ENCODE data around the gene COX6A2. TPM values are rescaled to one million over a fixed set of nuclear protein-coding genes. Genes with fewer than 3 reads are reported as not detected.

The COX6A2 gene
- total RNA-seq, 2 experiments from 2014 or later = not detected

- CTCF ChIA-PET = no interaction called here
- intact Hi-C loops (cut with micrococcal nuclease) = no loop called here
- Mint-ChIP-seq H3K4me3 (no peak overlapping the region), H3K36me3 (ENCODE audit: low read depth) (no peaks in the 10 kb centered on the region), H3K9me3 (no peaks in the 10 kb centered on the region), H3K27ac (no peak overlapping the region), H3K4me1 (ENCODE audit: low read depth) (peaks cover 12% of the 10 kb centered on the region), H3K27me3 (ENCODE audit: low read depth) (peaks cover 18% of the 10 kb centered on the region)
- no peak for DNase-seq
These were observed 43.2 kb upstream of the COX6A2 start for GRCh38 chr16:31471241-31471874.

GRCh38 chr16:31470615-31471014 is 42.5 kb upstream of the COX6A2 start:
- CTCF ChIA-PET = no interaction called here
- Mint-ChIP-seq H3K27ac (no peak overlapping the region), H3K4me1 (ENCODE audit: low read depth) (peaks cover 8% of the 10 kb centered on the region), H3K9me3 (no peaks in the 10 kb centered on the region), H3K27me3 (ENCODE audit: low read depth) (peaks cover 16% of the 10 kb centered on the region), H3K36me3 (ENCODE audit: low read depth) (peaks cover under 1% of the 10 kb centered on the region), H3K4me3 (no peak overlapping the region)
- no peak for DNase-seq
- intact Hi-C loops (cut with micrococcal nuclease) = no loop called here

GRCh38 chr16:31467858-31468257 is 39.7 kb upstream of the COX6A2 start:
- CTCF ChIA-PET = no interaction called here
- intact Hi-C loops (cut with micrococcal nuclease) = no loop called here
- Mint-ChIP-seq H3K9me3 (no peaks in the 10 kb centered on the region), H3K4me3 (no peak overlapping the region), H3K36me3 (ENCODE audit: low read depth) (peaks cover 8% of the 10 kb centered on the region), H3K4me1 (ENCODE audit: low read depth) (peaks cover 8% of the 10 kb centered on the region), H3K27me3 (ENCODE audit: low read depth) (peaks cover 9% of the 10 kb centered on the region), H3K27ac (no peak overlapping the region)
- DNase-seq = no peak

- Mint-ChIP-seq H3K27me3 (ENCODE audit: low read depth) (peaks cover 3% of the 10 kb centered on the region), H3K4me1 (ENCODE audit: low read depth) (peaks cover 8% of the 10 kb centered on the region), H3K36me3 (ENCODE audit: low read depth) (peaks cover 10% of the 10 kb centered on the region), H3K4me3 (no peak overlapping the region), H3K9me3 (no peaks in the 10 kb centered on the region), H3K27ac (no peak overlapping the region)
- intact Hi-C loops (cut with micrococcal nuclease) = no loop called here
- CTCF ChIA-PET = no interaction called here
- no peak for DNase-seq
These were observed 39.1 kb upstream of the COX6A2 start for GRCh38 chr16:31467151-31467773.

- Mint-ChIP-seq H3K27me3 (ENCODE audit: low read depth) (peaks cover 3% of the 10 kb centered on the region), H3K36me3 (ENCODE audit: low read depth) (peaks cover 10% of the 10 kb centered on the region), H3K9me3 (no peaks in the 10 kb centered on the region), H3K4me1 (ENCODE audit: low read depth) (peaks cover 7% of the 10 kb centered on the region), H3K27ac (no peak overlapping the region), H3K4me3 (no peak overlapping the region)
- intact Hi-C loops (cut with micrococcal nuclease) = no loop called here
- DNase-seq = no peak
- CTCF ChIA-PET = no interaction called here
These were observed 38.3 kb upstream of the COX6A2 start for GRCh38 chr16:31466381-31466841.

- no peak overlapping the region for H3K27ac Mint-ChIP-seq
- H3K36me3 Mint-ChIP-seq (ENCODE audit: low read depth) = peaks cover 10% of the 10 kb centered on the region
- CTCF ChIA-PET = no interaction called here
- no peaks in the 10 kb centered on the region for H3K9me3 Mint-ChIP-seq
- no peak for DNase-seq
- intact Hi-C loops (cut with micrococcal nuclease) = no loop called here
- H3K27me3 Mint-ChIP-seq (ENCODE audit: low read depth) = no peaks in the 10 kb centered on the region
- peaks cover 7% of the 10 kb centered on the region for H3K4me1 Mint-ChIP-seq (ENCODE audit: low read depth)
- no peak overlapping the region for H3K4me3 Mint-ChIP-seq
These were observed 37.7 kb upstream of the COX6A2 start for GRCh38 chr16:31465788-31466370.

GRCh38 chr16:31464781-31465260 is 36.7 kb upstream of the COX6A2 start:
- CTCF ChIA-PET = no interaction called here
- Mint-ChIP-seq H3K27ac (no peak overlapping the region), H3K4me3 (no peak overlapping the region)

GRCh38 chr16:31464348-31464769 is 36.2 kb upstream of the COX6A2 start:
- Mint-ChIP-seq H3K27ac (no peak overlapping the region), H3K4me3 (no peak overlapping the region), H3K27me3 (ENCODE audit: low read depth) (no peaks in the 10 kb centered on the region), H3K36me3 (ENCODE audit: low read depth) (peaks cover 10% of the 10 kb centered on the region), H3K9me3 (no peaks in the 10 kb centered on the region), H3K4me1 (ENCODE audit: low read depth) (peaks cover 14% of the 10 kb centered on the region)
- intact Hi-C loops (cut with micrococcal nuclease) = no loop called here
- CTCF ChIA-PET = interaction anchor here (0.7 kb wide), 1 partner anchor 158 kb away, joined by 4 read pairs; no protein-coding TSS in a partner anchor
- no peak for DNase-seq

More at GRCh38 chr16:31464781-31465260, 36.7 kb upstream of the COX6A2 start:
- peaks cover 14% of the 10 kb centered on the region for H3K4me1 Mint-ChIP-seq (ENCODE audit: low read depth)
- intact Hi-C loops (cut with micrococcal nuclease) = no loop called here
- H3K9me3 Mint-ChIP-seq = no peaks in the 10 kb centered on the region
- no peaks in the 10 kb centered on the region for H3K27me3 Mint-ChIP-seq (ENCODE audit: low read depth)
- H3K36me3 Mint-ChIP-seq (ENCODE audit: low read depth) = peaks cover 10% of the 10 kb centered on the region
- DNase-seq = no peak

- CTCF ChIA-PET = interaction anchor here (0.6 to 0.7 kb wide), 2 partner anchors 26 to 234 kb away, joined by 3 to 4 read pairs; no protein-coding TSS in a partner anchor
- H3K27me3 Mint-ChIP-seq (ENCODE audit: low read depth) = no peaks in the 10 kb centered on the region
- H3K27ac Mint-ChIP-seq = no peak overlapping the region
- H3K4me1 Mint-ChIP-seq (ENCODE audit: low read depth) = peaks cover 24% of the 10 kb centered on the region
- H3K9me3 Mint-ChIP-seq = no peaks in the 10 kb centered on the region
- intact Hi-C loops (cut with micrococcal nuclease) = no loop called here
- no peak overlapping the region for H3K4me3 Mint-ChIP-seq
- no peak for DNase-seq
- peaks cover 19% of the 10 kb centered on the region for H3K36me3 Mint-ChIP-seq (ENCODE audit: low read depth)
These were observed 34.0 kb upstream of the COX6A2 start for GRCh38 chr16:31461921-31462804.

- no peak for DNase-seq
- Mint-ChIP-seq H3K4me3 (no peak overlapping the region), H3K27me3 (ENCODE audit: low read depth) (no peaks in the 10 kb centered on the region), H3K36me3 (ENCODE audit: low read depth) (peaks cover 25% of the 10 kb centered on the region), H3K9me3 (no peaks in the 10 kb centered on the region), H3K27ac (no peak overlapping the region), H3K4me1 (ENCODE audit: low read depth) (peaks cover 27% of the 10 kb centered on the region)
- CTCF ChIA-PET = interaction anchor here (1.0 to 1.9 kb wide), 10 partner anchors 9 to 407 kb away, joined by 4 to 11 read pairs (median 6); a partner anchor contains a TSS
- intact Hi-C loops (cut with micrococcal nuclease) = no loop called here
These were observed 33.2 kb upstream of the COX6A2 start for GRCh38 chr16:31461201-31461920.

GRCh38 chr16:31460582-31461002 is 32.4 kb upstream of the COX6A2 start:
- Mint-ChIP-seq H3K4me3 (peak overlapping the region; percentile 79), H3K9me3 (no peaks in the 10 kb centered on the region), H3K27me3 (ENCODE audit: low read depth) (no peaks in the 10 kb centered on the region), H3K36me3 (ENCODE audit: low read depth) (peaks cover 29% of the 10 kb centered on the region), H3K27ac (no peak overlapping the region), H3K4me1 (ENCODE audit: low read depth) (peaks cover 33% of the 10 kb centered on the region)
- CTCF ChIA-PET = interaction anchor here (0.7 to 1.9 kb wide), 14 partner anchors 8 to 417 kb away, joined by 3 to 11 read pairs (median 5); a partner anchor contains a TSS
- intact Hi-C loops (cut with micrococcal nuclease) = no loop called here
- peak; percentile 33 for DNase-seq
